HG03025 (cell line): Measurements from ENCODE around the gene FPGS.

Experiments used
- ATAC-seq: cut with Tn5 transposase; IDR thresholded peaks from one replicate; pipeline ENCODE4 v1.9.1; 2021; ENCODE audit warnings: mild to moderate bottlenecking, moderate library complexity; ENCODE audit not compliant: unreplicated experiment, low FRiP score

FPGS gene

GRCh38 chr9:127786773-127787104, 15.9 kb upstream of the FPGS start:
- ATAC-seq, result no peak

- no peak for ATAC-seq
These were observed 14.2 kb upstream of the FPGS start for GRCh38 chr9:127788337-127789011.

- ATAC-seq, result no peak
These were observed 13.5 kb upstream of the FPGS start for GRCh38 chr9:127789179-127789578.

- no peak for ATAC-seq
These were observed 12.4 kb upstream of the FPGS start for GRCh38 chr9:127790094-127790855.

GRCh38 chr9:127791085-127791484, 11.6 kb upstream of the FPGS start:
- ATAC-seq, result no peak

- ATAC-seq, result no peak
These were observed 10.2 kb upstream of the FPGS start for GRCh38 chr9:127792417-127793031.

GRCh38 chr9:127793093-127793708, 9.5 kb upstream of the FPGS start:
- no peak for ATAC-seq

GRCh38 chr9:127794001-127794791, 8.5 kb upstream of the FPGS start:
- no peak for ATAC-seq

GRCh38 chr9:127796225-127796813, 6.4 kb upstream of the FPGS start:
- no peak for ATAC-seq

GRCh38 chr9:127796852-127797370, 5.8 kb upstream of the FPGS start:
- ATAC-seq, result no peak

- peak; percentile 20 for ATAC-seq
These were observed 617 bp upstream of the FPGS start for GRCh38 chr9:127801955-127802575.

GRCh38 chr9:127803507-127804352, 1.0 kb downstream of the FPGS start:
- peak; percentile 2 for ATAC-seq

GRCh38 chr9:127805620-127806019, 2.9 kb downstream of the FPGS start:
- ATAC-seq, result no peak

GRCh38 chr9:127806871-127807270, 4.2 kb downstream of the FPGS start:
- no peak for ATAC-seq

GRCh38 chr9:127808347-127809001, 5.8 kb downstream of the FPGS start:
- ATAC-seq, result no peak

GRCh38 chr9:127809002-127809539, 6.4 kb downstream of the FPGS start:
- ATAC-seq, result no peak

- ATAC-seq, result no peak
These were observed 7.1 kb downstream of the FPGS start for GRCh38 chr9:127809540-127810377.
